Measurements from ENCODE around the gene TTC6. TPM values are rescaled to one million over a fixed set of nuclear protein-coding genes. Genes with fewer than 3 reads are reported as not detected.

Gene TTC6
- total and polyA plus RNA-seq, 10 donors: not detected

DNA sequence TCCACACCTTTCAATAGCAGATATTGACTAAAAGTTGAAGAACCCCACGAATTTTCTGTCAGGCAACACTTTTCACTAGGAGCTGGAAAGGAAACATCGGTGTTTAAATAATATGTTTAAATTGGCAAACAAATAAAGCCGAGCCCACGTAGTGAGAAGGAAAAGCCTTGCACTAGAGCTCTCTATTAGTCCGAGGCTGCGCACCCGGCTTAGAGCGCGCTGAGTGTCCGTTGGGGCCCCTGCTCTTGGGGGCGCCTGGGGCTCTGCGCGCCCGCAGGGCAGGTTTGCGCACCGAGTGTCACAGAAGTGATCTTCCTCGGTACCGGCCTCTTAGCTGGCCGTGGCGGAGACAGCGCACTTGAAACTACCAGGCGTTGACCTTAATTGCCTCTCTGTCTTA lies 6.4 kb downstream of the TTC6 start:
- peaks cover 5 to 99% (median 75%) of the 10 kb centered on the region in 7 donors for H3K27me3 ChIP-seq (replicated peaks in 1 of 7)
- no peak overlapping the region for H3K4me3 ChIP-seq
- H3K27ac ChIP-seq: no peak overlapping the region
- intact Hi-C loops (cut with DNase I; ENCODE audit: low total_unique reads): no loop called here
- WGBS, 5 donors: 14 to 23% (median 15%) methylated on average over 22 of the region's 22 CpGs
- H3K4me1 ChIP-seq: peaks cover 0 to 26% (median 10%) of the 10 kb centered on the region in 6 donors
- no peak for DNase-seq
- peaks cover 0 to 14% (median 0%) of the 10 kb centered on the region in 8 donors for H3K9me3 ChIP-seq
- TF ChIP-seq, protein P1, sequence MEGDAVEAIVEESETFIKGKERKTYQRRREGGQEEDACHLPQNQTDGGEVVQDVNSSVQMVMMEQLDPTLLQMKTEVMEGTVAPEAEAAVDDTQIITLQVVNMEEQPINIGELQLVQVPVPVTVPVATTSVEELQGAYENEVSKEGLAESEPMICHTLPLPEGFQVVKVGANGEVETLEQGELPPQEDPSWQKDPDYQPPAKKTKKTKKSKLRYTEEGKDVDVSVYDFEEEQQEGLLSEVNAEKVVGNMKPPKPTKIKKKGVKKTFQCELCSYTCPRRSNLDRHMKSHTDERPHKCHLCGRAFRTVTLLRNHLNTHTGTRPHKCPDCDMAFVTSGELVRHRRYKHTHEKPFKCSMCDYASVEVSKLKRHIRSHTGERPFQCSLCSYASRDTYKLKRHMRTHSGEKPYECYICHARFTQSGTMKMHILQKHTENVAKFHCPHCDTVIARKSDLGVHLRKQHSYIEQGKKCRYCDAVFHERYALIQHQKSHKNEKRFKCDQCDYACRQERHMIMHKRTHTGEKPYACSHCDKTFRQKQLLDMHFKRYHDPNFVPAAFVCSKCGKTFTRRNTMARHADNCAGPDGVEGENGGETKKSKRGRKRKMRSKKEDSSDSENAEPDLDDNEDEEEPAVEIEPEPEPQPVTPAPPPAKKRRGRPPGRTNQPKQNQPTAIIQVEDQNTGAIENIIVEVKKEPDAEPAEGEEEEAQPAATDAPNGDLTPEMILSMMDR (IDR thresholded peaks at IDR 0.05 in 8 of 11, conservative IDR thresholded peaks at IDR 0.05 in 3 of 11): no peak
- TF ChIP-seq POLR2A (IDR thresholded peaks at IDR 0.05) (no peak), POLR2AphosphoS5 (IDR thresholded peaks at IDR 0.05) (no peak)
- no peaks in the 10 kb centered on the region for H3K36me3 ChIP-seq

DNA sequence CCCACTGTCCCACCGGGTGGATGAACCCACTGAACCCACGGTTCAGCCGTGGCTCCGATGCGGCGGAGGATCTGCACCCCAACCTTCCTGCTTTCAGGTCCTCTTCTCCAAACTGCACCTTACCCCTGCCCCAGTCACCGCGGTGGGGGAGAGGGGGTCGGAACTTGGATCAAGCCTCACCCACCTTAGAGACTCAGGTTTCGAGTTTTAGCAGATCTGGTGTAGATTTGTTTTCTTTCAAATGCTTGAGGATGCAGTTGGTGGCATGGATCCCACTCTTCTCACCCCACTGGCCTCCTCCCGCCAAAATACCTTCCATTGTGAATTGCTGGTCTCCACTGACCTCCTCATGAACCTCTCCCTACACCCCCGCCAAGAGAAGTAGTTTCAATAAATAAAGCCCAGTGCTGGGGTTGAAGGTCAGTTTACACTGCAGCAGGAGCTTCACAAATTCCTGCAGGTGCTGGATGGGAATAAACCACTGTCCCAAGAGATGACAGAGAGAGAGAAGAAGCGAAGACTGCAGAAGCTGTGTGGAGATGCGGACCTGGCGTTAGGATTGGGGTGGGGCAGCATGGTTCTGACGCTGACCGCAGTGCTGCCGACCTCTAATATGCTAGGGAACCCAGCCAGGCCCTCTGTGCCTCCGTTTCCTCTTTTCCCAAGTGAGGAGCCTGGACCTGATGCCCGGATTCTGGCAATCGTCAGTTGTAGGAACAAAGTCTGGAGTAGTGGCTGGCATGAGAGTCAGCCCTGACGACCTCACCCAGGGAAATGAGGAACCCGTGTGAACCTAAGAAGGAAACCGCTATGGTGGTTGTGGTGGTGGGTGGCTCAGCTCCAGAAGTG lies 7.4 kb downstream of the TTC6 start:
- WGBS, 5 donors: 13 to 36% (median 21%) methylated on average over 24 of the region's 24 CpGs
- intact Hi-C loops (cut with DNase I; ENCODE audit: low total_unique reads): no loop called here

DNA sequence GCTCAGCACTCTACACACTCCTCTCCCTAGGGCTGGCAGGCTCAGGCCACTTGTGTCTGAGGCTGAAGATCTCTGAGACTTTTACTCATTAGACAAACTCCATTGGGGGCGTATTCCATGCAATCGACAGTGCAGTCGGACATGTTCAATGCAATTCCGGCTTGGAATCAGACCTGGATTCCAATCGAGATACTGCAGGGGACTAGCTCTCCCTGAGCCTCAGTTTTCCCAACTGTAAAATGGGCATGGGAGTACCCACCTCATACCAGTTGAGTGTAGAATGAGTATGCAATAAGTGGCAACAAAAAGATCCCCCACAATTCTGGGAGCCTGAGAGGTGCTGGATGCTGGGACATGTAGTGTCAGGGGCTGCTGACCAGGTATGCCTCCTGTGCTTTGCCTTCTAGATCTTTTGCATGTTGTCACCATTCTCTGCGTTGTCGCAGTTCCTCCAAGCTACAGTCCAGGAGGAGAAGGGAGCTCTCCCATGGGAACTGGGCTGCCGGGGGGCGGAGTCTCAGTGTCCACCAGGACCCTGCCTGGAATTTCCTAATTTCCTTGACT lies 8.3 kb downstream of the TTC6 start:
- Histone ChIP-seq H3K27me3 (replicated peaks in 1 of 7) (peaks cover 5 to 94% (median 56%) of the 10 kb centered on the region in 7 donors), H3K4me3 (no peak overlapping the region), H3K4me1 (peaks cover 0 to 15% (median 7%) of the 10 kb centered on the region in 6 donors), H3K36me3 (no peaks in the 10 kb centered on the region), H3K9me3 (peaks cover 0 to 4% (median 0%) of the 10 kb centered on the region in 8 donors), H3K27ac (no peak overlapping the region)
- intact Hi-C loops (cut with DNase I; ENCODE audit: low total_unique reads): no loop called here
- TF ChIP-seq POLR2A (IDR thresholded peaks at IDR 0.05) (no peak), POLR2AphosphoS5 (IDR thresholded peaks at IDR 0.05) (no peak)
- TF ChIP-seq, protein P1 (IDR thresholded peaks at IDR 0.05 in 8 of 11, conservative IDR thresholded peaks at IDR 0.05 in 3 of 11): no peak
- WGBS, 5 donors: 68 to 85% (median 73%) methylated on average over 9 of the region's 9 CpGs
- DNase-seq: no peak

More for the DNA sequence above, 7.4 kb downstream of the TTC6 start:
- Histone ChIP-seq H3K36me3 (no peaks in the 10 kb centered on the region), H3K4me3 (no peak overlapping the region), H3K9me3 (peaks cover 0 to 14% (median 0%) of the 10 kb centered on the region in 8 donors), H3K4me1 (peaks cover 0 to 24% (median 9%) of the 10 kb centered on the region in 6 donors), H3K27me3 (replicated peaks in 1 of 7) (peaks cover 5 to 98% (median 66%) of the 10 kb centered on the region in 7 donors), H3K27ac (no peak overlapping the region)
- no peak for TF ChIP-seq POLR2AphosphoS5 (IDR thresholded peaks at IDR 0.05)
- TF ChIP-seq, protein P1 (IDR thresholded peaks at IDR 0.05 in 8 of 11, conservative IDR thresholded peaks at IDR 0.05 in 3 of 11): no peak
- TF ChIP-seq POLR2A (IDR thresholded peaks at IDR 0.05): no peak
- DNase-seq: no peak

DNA sequence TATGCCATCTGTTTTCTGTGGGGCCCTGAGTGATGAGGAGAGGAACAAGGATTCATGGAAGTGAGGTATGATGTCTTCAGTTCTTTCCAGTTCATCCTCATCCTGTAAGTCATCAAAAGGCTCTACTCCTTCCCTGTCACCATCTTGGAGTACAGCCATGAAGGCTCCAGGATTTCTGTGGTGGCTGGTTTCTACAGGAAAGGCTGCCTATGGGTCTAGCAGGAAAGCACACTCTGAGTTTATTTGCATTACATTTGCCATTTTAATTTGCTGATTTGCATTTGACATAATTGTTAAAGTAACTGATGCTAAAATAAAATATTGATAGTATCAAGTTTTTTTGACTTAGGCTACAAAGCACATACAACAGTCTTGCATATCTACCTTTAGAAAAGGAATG lies 11.2 kb downstream of the TTC6 start:
- no peak for DNase-seq
- H3K4me3 ChIP-seq: no peak overlapping the region
- intact Hi-C loops (cut with DNase I; ENCODE audit: low total_unique reads): no loop called here
- TF ChIP-seq POLR2A (IDR thresholded peaks at IDR 0.05) (no peak), POLR2AphosphoS5 (IDR thresholded peaks at IDR 0.05) (no peak)
- TF ChIP-seq, protein P1 (IDR thresholded peaks at IDR 0.05 in 8 of 11, conservative IDR thresholded peaks at IDR 0.05 in 3 of 11): no peak
- no peaks in the 10 kb centered on the region for H3K4me1 ChIP-seq
- no peak overlapping the region for H3K27ac ChIP-seq
- H3K9me3 ChIP-seq: peaks cover 0 to 10% (median 4%) of the 10 kb centered on the region in 8 donors
- no peaks in the 10 kb centered on the region for H3K36me3 ChIP-seq
- peaks cover 0 to 86% (median 29%) of the 10 kb centered on the region in 7 donors for H3K27me3 ChIP-seq (replicated peaks in 1 of 7)
